GM12892 (cell line): ENCODE measurements around the gene FER.

Source experiments
- POLR2A ChIP-seq: IDR thresholded peaks from 2 replicates; pipeline ENCODE4 v1.6.1; 2011; ENCODE audit warnings: low read depth, low read length, control low read depth
- POLR2AphosphoS5 ChIP-seq: IDR thresholded peaks from 2 replicates; pipeline ENCODE4 v1.6.1; 2011; ENCODE audit warnings: low read depth, low read length, control low read depth
- TAF1 ChIP-seq: IDR thresholded peaks from 2 replicates; pipeline ENCODE4 v1.6.1; 2011; ENCODE audit warnings: low read depth, mild to moderate bottlenecking, control low read depth, low read length, borderline replicate concordance

- TF ChIP-seq POLR2A (no peak), TAF1 (no peak), POLR2AphosphoS5 (no peak)
Measured at GRCh38 chr5:109152565-109152964, 404.9 kb downstream of the FER start.
